HCT116 (cell line): ENCODE data around the gene WWOX. TPM values are rescaled to one million over a fixed set of nuclear protein-coding genes. Genes with fewer than 3 reads are reported as not detected.

ENCODE experiments used
- ATAC-seq: fragments of 200-7000 bp; cut with Tn5 transposase; 2 replicates; pipeline ENCODE4 v1.9.1; 2020; ENCODE audit warnings: mild to moderate bottlenecking, moderate library complexity
- BruUV-seq: library from RNA; stranded (reverse); fragments of 400-500 nt; replicated peaks from 2 replicates; lab custom pipeline; 2021; lab: Mats Ljungman, UMichigan
- CTCF ChIA-PET: fragments of 300-600 bp; sonication (Branson Sonifier 250); formaldehyde crosslinking; loops from one replicate; lab custom pipeline; 2021; ENCODE audit warnings: antibody characterized with exemption; lab: Charles Lee
- POLR2A ChIA-PET: fragments of 300-600, 350-600 bp; sonication (Branson Sonifier 250); formaldehyde crosslinking; loops from one replicate; lab custom pipeline; 2021; ENCODE audit warnings: antibody characterized with exemption; lab: Charles Lee
- RAD21 ChIA-PET, 2 experiments: fragments of 300-600 bp; sonication (Branson Sonifier 250); formaldehyde crosslinking; loops; one replicate each; lab custom pipeline; 2023; ENCODE audit warnings: low total read pairs in 2 of 2; ENCODE audit not compliant: uncharacterized antibody in 2 of 2, unreplicated experiment in 2 of 2, low non-redundant PET in 1 of 2; lab: Charles Lee
- DNase-seq: peaks from one replicate; pipeline ENCODE4 v3.0.0-alpha.2; 2010; ENCODE audit warnings: low read depth, low spot score
- H2AFZ ChIP-seq: fragments of 200-600 bp; shearing (Covaris generic), sonication (generic); 2 replicates; pipeline ENCODE4 v1.6.1; 2017; ENCODE audit warnings: low read depth, mixed run types, mixed read lengths, antibody characterized with exemption, low read length; ENCODE audit not compliant: poor library complexity, severe bottlenecking
- H3K27ac ChIP-seq: 2 replicates; pipeline ENCODE4 v1.5.1; 2012; ENCODE audit warnings: low read depth, low read length
- H3K27me3 ChIP-seq: fragments of 200-600 bp; sonication (generic); 2 replicates; pipeline ENCODE4 v1.6.1; 2016; ENCODE audit warnings: mixed run types, low read length, mixed read lengths; ENCODE audit not compliant: insufficient read depth
- H3K36me3 ChIP-seq, 2 experiments: fragments of 200-500 bp in 1 of 2; fragments of 200-600 bp in 1 of 2; sonication (Bioruptor generic) in 1 of 2; sonication (generic) in 1 of 2; 2 replicates each; pipeline versions ENCODE4 v1.5.1 to v1.6.1; 2014 to 2016; ENCODE audit warnings: low read length in 2 of 2, inconsistent platforms in 1 of 2, mixed read lengths in 1 of 2, mixed run types in 1 of 2; ENCODE audit not compliant: insufficient read depth in 2 of 2, control insufficient read depth in 1 of 2
- H3K4me1 ChIP-seq, 2 experiments: fragments of 200-600 bp in 1 of 2; sonication (generic) in 1 of 2; 2 replicates each; pipeline versions ENCODE4 v1.5.1 to v1.6.1; 2012 to 2017; ENCODE audit warnings: low read length in 2 of 2, inconsistent platforms in 1 of 2, mild to moderate bottlenecking in 1 of 2, mixed read lengths in 1 of 2, mixed run types in 1 of 2, moderate library complexity in 1 of 2; ENCODE audit not compliant: insufficient read depth in 2 of 2, control insufficient read depth in 1 of 2
- H3K4me2 ChIP-seq: fragments of 200-600 bp; sonication (generic); 2 replicates; pipeline ENCODE4 v1.6.1; 2017; ENCODE audit warnings: mixed run types, low read length, mixed read lengths
- H3K4me3 ChIP-seq, 2 experiments: fragments of 200-600 bp in 1 of 2; sonication (generic) in 1 of 2; replicated peaks in 1 of 2; 2 replicates each; pipeline ENCODE4 v1.5.1; 2011 to 2016; ENCODE audit warnings: low read length in 2 of 2, control low read depth in 1 of 2, low read depth in 1 of 2, mild to moderate bottlenecking in 1 of 2, mixed read lengths in 1 of 2, mixed run types in 1 of 2
- H3K79me2 ChIP-seq: fragments of 200-600 bp; sonication (generic); 2 replicates; pipeline ENCODE4 v1.6.1; 2017; ENCODE audit warnings: mild to moderate bottlenecking, mixed run types, low read length, moderate library complexity, mixed read lengths; ENCODE audit not compliant: insufficient read depth
- H3K9ac ChIP-seq: fragments of 200-600 bp; sonication (generic); 2 replicates; pipeline ENCODE4 v1.6.1; 2016; ENCODE audit warnings: low read length, mixed read lengths
- H3K9me2 ChIP-seq: fragments of 200-600 bp; sonication (generic), shearing (Covaris generic); 2 replicates; pipeline ENCODE4 v1.6.1; 2017; ENCODE audit warnings: mixed run types, mild to moderate bottlenecking, moderate library complexity; ENCODE audit not compliant: insufficient read depth
- H3K9me3 ChIP-seq, 2 experiments: fragments of 200-500 bp in 1 of 2; fragments of 200-600 bp in 1 of 2; sonication (Bioruptor generic) in 1 of 2; sonication (generic) in 1 of 2; 2 replicates each; pipeline ENCODE4 v1.6.1; 2014 to 2017; ENCODE audit warnings: low read length in 2 of 2, mixed read lengths in 2 of 2, inconsistent platforms in 1 of 2, low read depth in 1 of 2, mild to moderate bottlenecking in 1 of 2, mixed run types in 1 of 2, moderate library complexity in 1 of 2; ENCODE audit not compliant: control insufficient read depth in 1 of 2, insufficient read depth in 1 of 2
- H4K20me1 ChIP-seq: fragments of 200-600 bp; sonication (generic), shearing (Covaris generic); 2 replicates; pipeline ENCODE4 v1.6.1; 2017; ENCODE audit warnings: mixed run types, mild to moderate bottlenecking, moderate library complexity; ENCODE audit not compliant: insufficient read depth
- ATF3 ChIP-seq: IDR thresholded peaks from 2 replicates; pipeline ENCODE4 v1.6.1; 2012
- CBX3 ChIP-seq: IDR thresholded peaks from 2 replicates; pipeline ENCODE4 v1.6.1; 2012; ENCODE audit warnings: low read depth
- CEBPB ChIP-seq: IDR thresholded peaks from 2 replicates; pipeline ENCODE4 v1.6.1; 2012; ENCODE audit warnings: low read depth
- CTCF ChIP-seq, 3 experiments: fragments of 200-600 bp in 1 of 3; sonication (generic) in 1 of 3; IDR thresholded peaks in 2 of 3; conservative IDR thresholded peaks in 1 of 3; 2 replicates each; pipeline ENCODE4 v1.5.1; 2012 to 2017; ENCODE audit warnings: low read depth in 2 of 3, low read length in 2 of 3, antibody characterized with exemption in 1 of 3, borderline replicate concordance in 1 of 3, control low read depth in 1 of 3, mild to moderate bottlenecking in 1 of 3, mixed read lengths in 1 of 3, mixed run types in 1 of 3, moderate library complexity in 1 of 3; ENCODE audit not compliant: insufficient read depth in 1 of 3
- ELF1 ChIP-seq: IDR thresholded peaks from 2 replicates; pipeline ENCODE4 v1.6.1; 2012; ENCODE audit warnings: low read depth, borderline replicate concordance
- EZH2 ChIP-seq: fragments of 200-600 bp; sonication (generic); IDR thresholded peaks from 2 replicates; pipeline ENCODE4 v1.6.1; 2017; ENCODE audit warnings: antibody characterized with exemption, mixed run types
- FOSL1 ChIP-seq: IDR thresholded peaks from 2 replicates; pipeline ENCODE4 v1.6.1; 2012; ENCODE audit warnings: low read depth
- JUND ChIP-seq: IDR thresholded peaks from 2 replicates; pipeline ENCODE4 v1.6.1; 2012
- RAD21 ChIP-seq: IDR thresholded peaks from 2 replicates; pipeline ENCODE4 v1.6.1; 2012; ENCODE audit warnings: low read depth, mild to moderate bottlenecking
- REST ChIP-seq: IDR thresholded peaks from 2 replicates; pipeline ENCODE4 v1.6.1; 2012; ENCODE audit warnings: low read depth
- SP1 ChIP-seq: IDR thresholded peaks from 2 replicates; pipeline ENCODE4 v1.6.1; 2012; ENCODE audit warnings: low read depth
- TCF7L2 ChIP-seq: IDR thresholded peaks from 2 replicates; pipeline ENCODE4 v1.7.0; 2011; ENCODE audit warnings: borderline replicate concordance, inconsistent platforms; ENCODE audit not compliant: insufficient read depth, insufficient read length; ENCODE audit errors: extremely low read depth
- ZFX ChIP-seq: fragments of 450-650 bp; IDR thresholded peaks from 2 replicates; pipeline ENCODE4 v1.6.1; 2017
- ZNF274 ChIP-seq: fragments of 200-500 bp; sonication (Bioruptor generic); IDR thresholded peaks from 2 replicates; pipeline ENCODE4 v1.6.1; 2014; ENCODE audit warnings: mild to moderate bottlenecking, low read depth, low read length, inconsistent platforms
- intact Hi-C: fragments of 100-400 bp; cut with micrococcal nuclease; formaldehyde crosslinking; loops from 2 replicates; pipeline ENCODE4 v1.10.0; 2022
- total RNA-seq: library from RNA; stranded (reverse); gene quantifications from one replicate; pipeline ENCODE4 v1.2.1, GENCODE V29; 2021; ENCODE audit not compliant: unreplicated experiment

Gene WWOX
- total RNA-seq, 1 experiment from 2014 or later: 13.7 TPM

GRCh38 chr16:78571434-78571833 lies 472.0 kb downstream of the WWOX start:
- Histone ChIP-seq H2AFZ (no peak overlapping the region), H3K27ac (no peak overlapping the region), H3K4me3 (no peak overlapping the region), H3K79me2 (no peaks in the 10 kb centered on the region), H3K4me2 (no peak overlapping the region), H3K9me3 (no peaks in the 10 kb centered on the region), H3K9ac (no peak overlapping the region), H3K27me3 (no peaks in the 10 kb centered on the region), H3K36me3 (no peaks in the 10 kb centered on the region), H4K20me1 (no peaks in the 10 kb centered on the region), H3K9me2 (no peaks in the 10 kb centered on the region), H3K4me1 (no peaks in the 10 kb centered on the region)
- POLR2A ChIA-PET: no interaction called here
- RAD21 ChIA-PET: no interaction called here
- TF ChIP-seq ZNF274 (no peak), CEBPB (no peak), FOSL1 (no peak), ELF1 (no peak)
- intact Hi-C loops: no loop called here
- CTCF ChIA-PET: no interaction called here
- ATAC-seq (no peak), DNase-seq (no peak)
- no TSS peak for BruUV-seq

GRCh38 chr16:78571898-78572358 lies 472.5 kb downstream of the WWOX start:
- BruUV-seq: no TSS peak

More at GRCh38 chr16:78571898-78572358, 472.5 kb downstream of the WWOX start:
- CTCF ChIA-PET: no interaction called here
- Histone ChIP-seq H4K20me1 (no peaks in the 10 kb centered on the region), H3K36me3 (no peaks in the 10 kb centered on the region), H3K79me2 (no peaks in the 10 kb centered on the region), H3K4me2 (no peak overlapping the region), H3K4me3 (no peak overlapping the region), H3K4me1 (no peaks in the 10 kb centered on the region)
- DNase-seq (no peak), ATAC-seq (no peak)
- POLR2A ChIA-PET: no interaction called here
- RAD21 ChIA-PET: no interaction called here
- intact Hi-C loops: no loop called here
- TF ChIP-seq ELF1 (no peak), ZFX (no peak), EZH2 (no peak), SP1 (no peak), FOSL1 (no peak), JUND (no peak), TCF7L2 (no peak), RAD21 (no peak), CBX3 (no peak), CTCF (IDR thresholded peaks at IDR 0.05 in 2 of 3, conservative IDR thresholded peaks at IDR 0.05 in 1 of 3; ENCODE audit: borderline replicate concordance in 1 of 3, insufficient read depth in 1 of 3, low read depth in 2 of 3, low read length in 2 of 3) (no peak), ZNF274 (no peak), REST (no peak), ATF3 (no peak)
- TF ChIP-seq, all 23 proteins: peak for 0
- no peak overlapping the region for H3K27ac ChIP-seq
- no peak overlapping the region for H2AFZ ChIP-seq
- H3K9me2 ChIP-seq: no peaks in the 10 kb centered on the region
- no peaks in the 10 kb centered on the region for H3K9me3 ChIP-seq
- H3K27me3 ChIP-seq: no peaks in the 10 kb centered on the region
- no peak overlapping the region for H3K9ac ChIP-seq
